ENCODE results near the gene PPM1H.

DNA sequence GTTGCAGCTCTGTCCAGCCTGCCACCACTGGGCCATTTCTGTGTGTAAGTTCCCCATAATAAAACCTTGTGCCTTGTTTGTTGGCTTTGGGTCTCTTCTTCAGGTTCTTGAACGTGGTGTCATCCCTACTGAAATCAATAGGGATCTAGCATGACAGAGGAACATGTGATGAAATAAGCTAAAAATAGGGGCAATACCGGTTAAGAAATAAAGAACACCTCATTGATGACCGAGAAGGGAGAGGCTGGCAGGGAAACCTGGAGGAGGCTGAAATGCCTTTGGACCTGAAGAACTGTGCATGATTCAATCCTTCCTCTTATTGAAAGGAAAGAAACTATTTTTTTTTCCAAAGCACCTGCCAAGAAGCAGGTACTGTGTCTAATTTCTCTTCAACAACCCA, 172.3 kb downstream of the PPM1H start:
- TF ChIP-seq CTCF (IDR thresholded peaks at IDR 0.05; ENCODE audit: low read depth, low read length), result no peak
- no peak for TF ChIP-seq POLR2A (IDR thresholded peaks at IDR 0.05; ENCODE audit: extremely low read depth, insufficient read length)
- TF ChIP-seq MYC (IDR thresholded peaks at IDR 0.05; ENCODE audit: low read depth, low read length), result no peak
